Right forelimb (tissue), 1 donor: ENCODE measurements around the gene TIMP2.

ENCODE experiments used
- DNase-seq: peaks from one replicate; pipeline ENCODE4 v3.0.0-alpha.2; 2018

The TIMP2 gene

GRCh38 chr17:78831688-78832540, 93.3 kb downstream of the TIMP2 start:
- DNase-seq, result no peak

GRCh38 chr17:78829477-78829876, 95.7 kb downstream of the TIMP2 start:
- no peak for DNase-seq

- DNase-seq, result no peak
These were observed 96.6 kb downstream of the TIMP2 start for GRCh38 chr17:78828470-78829185.

GRCh38 chr17:78826836-78827509, 98.2 kb downstream of the TIMP2 start:
- no peak for DNase-seq

- DNase-seq, result no peak
These were observed 98.8 kb downstream of the TIMP2 start for GRCh38 chr17:78826421-78826820.

GRCh38 chr17:78825696-78826095, 99.5 kb downstream of the TIMP2 start:
- DNase-seq, result no peak

GRCh38 chr17:78824240-78824639, 100.9 kb downstream of the TIMP2 start:
- DNase-seq, result no peak

- no peak for DNase-seq
These were observed 101.7 kb downstream of the TIMP2 start for GRCh38 chr17:78823282-78824046.

- no peak for DNase-seq
These were observed 102.6 kb downstream of the TIMP2 start for GRCh38 chr17:78822552-78822951.

- DNase-seq, result no peak
These were observed 103.2 kb downstream of the TIMP2 start for GRCh38 chr17:78821961-78822360.

- no peak for DNase-seq
These were observed 104.3 kb downstream of the TIMP2 start for GRCh38 chr17:78820841-78821240.

- DNase-seq, result no peak
These were observed 105.1 kb downstream of the TIMP2 start for GRCh38 chr17:78819806-78820792.

GRCh38 chr17:78819402-78819801, 105.8 kb downstream of the TIMP2 start:
- no peak for DNase-seq

- no peak for DNase-seq
These were observed 106.3 kb downstream of the TIMP2 start for GRCh38 chr17:78818932-78819331.

GRCh38 chr17:78818152-78818846, 106.9 kb downstream of the TIMP2 start:
- no peak for DNase-seq

GRCh38 chr17:78817123-78817522, 108.1 kb downstream of the TIMP2 start:
- no peak for DNase-seq

- DNase-seq, result no peak
These were observed 109.5 kb downstream of the TIMP2 start for GRCh38 chr17:78815696-78816095.

GRCh38 chr17:78812855-78813254, 112.3 kb downstream of the TIMP2 start:
- DNase-seq, result no peak

- no peak for DNase-seq
These were observed 117.0 kb downstream of the TIMP2 start for GRCh38 chr17:78808163-78808562.

GRCh38 chr17:78806451-78806850, 118.7 kb downstream of the TIMP2 start:
- DNase-seq, result no peak

GRCh38 chr17:78805301-78805700, 119.9 kb downstream of the TIMP2 start:
- DNase-seq, result no peak
